HG02642 (cell line): Measurements from ENCODE around the gene TTC39A.

Experiments used
- ATAC-seq: cut with Tn5 transposase; IDR thresholded peaks from one replicate; pipeline ENCODE4 v1.9.1; 2021; ENCODE audit warnings: mild to moderate bottlenecking; ENCODE audit not compliant: unreplicated experiment, poor library complexity

TTC39A gene

GRCh38 chr1:51299185-51299885, 31.0 kb downstream of the TTC39A start:
- ATAC-seq, result no peak

DNA sequence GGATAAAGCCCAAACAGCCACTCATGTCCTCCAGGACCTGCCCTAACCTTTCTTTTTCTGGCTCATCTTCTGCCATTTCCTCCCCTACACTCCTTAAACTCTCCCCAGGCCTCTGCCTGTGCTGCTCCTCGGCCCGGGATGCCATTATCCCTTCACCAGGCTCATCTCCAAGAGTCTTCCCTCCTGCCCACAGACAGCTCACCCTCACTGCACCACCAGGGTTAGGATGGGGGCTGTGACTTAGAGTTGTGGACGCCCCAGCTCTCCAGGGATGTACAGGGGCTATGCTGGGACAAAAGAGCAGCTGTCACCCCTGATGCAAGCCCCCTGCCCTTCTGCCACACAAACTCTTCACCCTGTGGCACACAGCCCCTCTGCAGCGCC, 32.0 kb downstream of the TTC39A start:
- ATAC-seq, result no peak

GRCh38 chr1:51297401-51298321, 32.7 kb downstream of the TTC39A start:
- ATAC-seq, result no peak

GRCh38 chr1:51296383-51297357, 33.7 kb downstream of the TTC39A start:
- ATAC-seq, result peak; percentile 58

DNA sequence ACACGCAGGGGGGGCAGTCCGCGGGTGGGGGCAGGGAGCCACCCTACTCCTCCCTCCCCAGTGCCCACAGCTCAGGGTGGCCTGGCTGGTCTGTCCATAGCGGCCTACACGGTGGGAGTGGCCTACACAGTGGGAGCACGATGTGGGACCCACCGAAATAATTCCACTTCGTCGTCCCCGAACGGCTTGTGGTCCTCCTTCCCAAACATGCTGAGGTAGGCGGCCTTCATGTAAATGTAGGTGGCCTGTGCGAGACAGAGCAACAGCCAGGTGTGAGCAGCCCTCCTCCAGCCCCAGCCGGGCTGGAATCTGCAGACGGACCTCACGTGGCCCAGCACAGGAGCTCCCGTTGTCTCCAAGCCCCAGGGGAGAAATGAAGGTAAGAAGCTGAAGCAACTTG, 34.4 kb downstream of the TTC39A start:
- ATAC-seq, result no peak

DNA sequence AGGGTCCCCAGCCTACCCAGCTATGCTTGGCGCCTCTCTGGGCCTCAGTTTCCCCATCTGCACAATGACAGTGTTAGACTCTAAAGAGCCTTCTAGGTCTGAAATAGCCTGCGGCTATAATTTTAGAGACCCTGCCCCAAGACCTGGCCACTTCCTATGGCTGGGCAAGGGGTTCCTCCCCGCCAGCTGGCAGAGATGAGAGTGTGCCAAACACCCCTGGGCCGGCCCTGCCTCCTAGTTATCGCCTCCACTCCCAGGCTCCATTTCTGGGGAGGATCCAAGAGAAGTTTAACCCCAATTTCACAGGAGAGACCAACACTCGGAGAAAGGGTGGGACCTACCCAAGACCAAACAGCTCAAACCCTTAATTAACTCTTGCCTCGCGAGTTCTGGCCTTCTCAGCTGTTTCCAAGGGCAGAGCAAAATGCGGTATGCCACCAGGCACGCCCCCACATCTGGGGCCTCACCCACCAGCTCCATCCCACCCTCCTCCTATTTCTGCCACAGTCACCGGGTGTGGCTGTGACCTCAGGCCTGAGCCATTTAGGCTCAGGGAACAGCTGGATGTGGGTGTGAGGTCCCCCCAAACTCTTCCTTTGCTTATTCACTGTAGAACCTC, 35.7 kb downstream of the TTC39A start:
- ATAC-seq, result no peak

DNA sequence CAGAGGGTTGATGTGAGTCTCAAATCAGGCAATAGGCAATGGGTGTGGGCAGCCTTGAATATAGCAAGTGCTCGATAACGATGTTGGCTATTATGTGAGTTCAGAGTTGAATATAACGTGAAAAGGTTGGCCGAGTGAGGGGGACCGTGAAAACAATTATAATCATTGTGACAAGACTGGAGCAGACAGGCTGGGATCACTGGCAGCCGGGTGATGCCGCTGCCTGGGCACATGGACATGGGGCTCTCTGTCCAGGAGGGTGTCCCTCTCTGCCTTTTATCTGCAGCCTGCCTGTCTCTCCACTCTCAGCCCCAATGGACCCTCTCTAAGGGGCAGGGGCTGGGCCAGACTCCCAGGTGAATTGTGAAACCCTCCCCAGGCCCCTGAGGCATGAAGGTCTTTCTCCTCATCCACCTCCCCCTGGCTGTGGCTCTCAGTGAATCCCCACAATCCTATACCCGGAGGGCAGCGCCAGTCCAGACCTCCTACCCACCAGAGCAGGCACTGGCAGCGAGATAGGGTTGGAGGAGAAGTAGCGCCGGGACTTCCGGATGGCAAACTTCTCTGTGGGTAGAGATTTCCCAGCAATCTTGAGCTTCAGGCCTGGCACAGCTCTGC, 36.4 kb downstream of the TTC39A start:
- ATAC-seq, result no peak

DNA sequence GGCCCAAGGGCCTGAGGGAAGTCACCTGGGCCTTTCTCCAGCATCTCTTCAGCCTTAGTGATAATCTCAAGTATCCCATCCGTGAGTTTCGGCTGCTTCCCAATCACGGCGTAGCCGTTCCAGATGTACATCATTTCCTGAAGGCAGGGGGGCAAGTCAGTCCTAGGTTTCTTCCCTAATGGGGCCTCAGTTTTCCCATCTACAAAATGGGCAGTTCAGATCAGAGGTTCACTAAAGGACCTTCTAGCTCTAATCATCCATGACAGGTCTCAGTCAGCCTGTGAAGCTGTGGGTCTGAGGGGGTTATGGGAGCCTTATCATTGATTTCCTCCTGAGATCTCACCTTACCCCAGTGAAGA, 39.9 kb downstream of the TTC39A start:
- ATAC-seq, result no peak

- no peak for ATAC-seq
These were observed 40.5 kb downstream of the TTC39A start for GRCh38 chr1:51289676-51290488.

DNA sequence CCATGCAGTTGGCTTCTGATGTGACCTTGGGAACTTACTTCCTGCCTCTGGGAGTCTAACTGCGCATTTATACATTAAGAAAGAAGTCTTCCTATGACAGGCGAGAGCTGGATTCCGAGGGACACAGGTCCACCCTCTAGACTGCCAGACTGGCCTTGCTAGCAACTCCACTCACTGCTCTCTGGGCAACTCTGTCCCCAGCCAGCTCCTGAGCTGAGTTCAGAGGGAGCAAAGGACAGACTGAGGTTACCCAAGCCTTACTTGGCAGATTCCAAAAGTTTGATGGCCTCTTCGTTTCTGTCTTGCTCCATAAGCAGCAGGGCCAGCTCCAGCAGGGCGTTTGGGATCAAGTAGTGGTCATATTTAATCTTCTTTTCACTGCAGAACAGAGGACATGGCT, 41.8 kb downstream of the TTC39A start:
- ATAC-seq, result no peak

DNA sequence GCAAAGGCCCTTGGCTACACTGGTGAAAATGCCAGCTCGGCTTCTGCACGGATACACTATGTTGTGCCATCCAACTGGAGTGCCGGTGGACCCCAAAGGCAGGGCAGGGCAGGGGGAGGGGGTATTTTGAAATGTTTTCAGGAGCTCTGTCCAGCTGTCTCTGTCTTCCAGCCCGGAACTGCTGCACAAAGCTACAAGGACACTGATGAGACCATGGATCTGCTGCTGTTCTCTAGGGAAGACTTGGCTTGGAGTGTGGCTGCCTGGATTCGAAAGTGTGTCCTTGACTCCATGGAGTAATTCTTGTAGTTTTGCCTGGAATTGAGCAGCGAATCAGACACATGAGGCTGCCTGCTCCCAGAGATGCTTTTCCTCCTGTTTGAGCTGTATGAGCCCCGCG, 42.4 kb downstream of the TTC39A start:
- no peak for ATAC-seq

DNA sequence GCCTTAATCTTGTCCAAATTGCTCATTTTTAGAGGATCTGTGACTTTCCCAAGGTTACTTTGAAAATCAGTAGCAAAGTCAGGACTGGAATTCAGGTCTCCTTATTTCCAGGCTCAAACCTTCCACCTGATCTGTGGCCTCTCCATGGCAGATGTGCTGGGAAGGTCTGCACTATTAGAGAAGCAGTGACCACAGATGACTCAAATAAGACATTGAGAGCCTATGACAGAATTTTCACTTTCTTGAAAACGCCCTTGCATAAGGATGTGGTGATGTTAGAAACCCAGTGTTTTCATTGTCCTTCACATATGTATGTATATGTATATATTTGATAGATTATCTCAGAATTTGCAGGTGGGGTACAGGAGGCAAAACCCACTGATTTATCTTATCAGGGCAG, 45.3 kb downstream of the TTC39A start:
- ATAC-seq, result peak; percentile 79

- peak; percentile 24 for ATAC-seq
These were observed 45.8 kb downstream of the TTC39A start for GRCh38 chr1:51284487-51284954.

DNA sequence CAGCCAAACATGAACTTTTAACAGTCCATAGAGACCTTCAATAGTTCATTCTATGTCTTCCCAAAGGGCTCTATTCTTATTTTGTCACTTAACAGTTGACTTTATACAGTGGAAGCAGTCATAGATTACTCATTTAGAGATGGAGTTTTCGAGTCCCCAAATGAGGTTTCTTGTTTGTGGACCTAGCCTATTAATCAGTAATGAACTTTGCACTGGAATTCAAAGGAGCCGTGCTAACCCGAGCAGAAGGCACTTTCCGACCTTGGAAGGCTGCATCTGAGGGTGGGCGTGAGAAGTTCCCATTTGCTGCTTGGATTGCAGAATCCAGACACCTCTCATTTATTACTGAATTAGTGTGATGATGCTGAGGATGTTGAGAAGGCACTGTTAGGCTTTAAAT, 46.4 kb downstream of the TTC39A start:
- ATAC-seq, result no peak

GRCh38 chr1:51282605-51283004, 47.8 kb downstream of the TTC39A start:
- ATAC-seq, result no peak

DNA sequence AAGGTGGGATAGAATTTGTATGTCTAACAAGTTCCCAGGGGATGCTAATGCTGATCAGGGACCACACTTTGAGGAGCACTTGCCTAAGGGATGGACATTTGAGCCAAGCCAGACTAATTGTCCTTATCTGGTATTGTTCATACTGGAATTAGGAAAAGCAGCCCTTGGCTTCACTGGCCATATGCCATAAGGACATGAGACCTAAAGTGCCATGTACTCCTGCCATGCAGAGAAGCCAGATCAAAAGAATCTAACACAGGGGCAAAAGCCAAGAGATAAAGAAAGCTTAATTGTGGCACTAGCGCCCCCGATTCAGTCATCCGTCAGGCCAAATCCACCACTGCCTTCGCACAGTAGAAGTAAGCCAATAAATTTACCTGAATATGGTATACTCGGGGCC, 48.6 kb downstream of the TTC39A start:
- ATAC-seq, result no peak

- ATAC-seq, result no peak
These were observed 49.9 kb downstream of the TTC39A start for GRCh38 chr1:51280321-51280978.

DNA sequence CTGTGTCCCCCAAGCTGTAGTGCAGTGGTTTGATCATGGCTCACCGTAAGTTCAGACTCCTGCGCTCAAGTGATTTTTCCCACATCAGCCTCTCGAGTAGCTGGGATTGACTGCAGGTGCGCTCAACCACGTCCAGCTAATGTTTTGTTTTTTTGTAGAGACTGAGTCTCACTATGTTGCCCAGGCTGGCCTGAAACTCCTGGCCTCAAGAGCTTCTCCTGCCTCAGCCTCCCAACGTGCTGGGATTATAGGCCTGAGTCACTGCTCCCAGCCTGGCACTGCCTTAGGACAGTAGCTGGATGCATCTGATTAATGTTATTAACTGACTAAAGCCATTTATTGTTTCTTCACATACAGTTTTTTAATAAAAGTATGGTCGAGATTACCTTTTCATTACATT, 54.1 kb downstream of the TTC39A start:
- no peak for ATAC-seq
